SK-N-SH treated with all-trans-retinoic acid at 6 μM for 48 hours (cell line): Measurements from ENCODE around the gene RGS10.

Experiments used
- ATAC-seq: fragments of 200-7000 bp; cut with Tn5 transposase; 3 replicates; pipeline ENCODE4 v1.9.1; 2020; ENCODE audit warnings: mild to moderate bottlenecking, moderate library complexity
- ARNTL ChIP-seq: fragments of 450-650 bp; formaldehyde crosslinking; IDR thresholded peaks from 2 replicates; pipeline ENCODE4 v1.5.0; 2020; ENCODE audit warnings: low read depth, mild to moderate bottlenecking, moderate library complexity, borderline replicate concordance
- CSDC2 ChIP-seq: fragments of 250-450 bp; sonication (Bioruptor Pico); IDR thresholded peaks from 2 replicates; pipeline ENCODE4 v1.5.0; 2020; ENCODE audit warnings: mild to moderate bottlenecking, moderate library complexity
- ESRRG ChIP-seq: fragments of 250-450 bp; sonication (Bioruptor Pico); IDR thresholded peaks from 2 replicates; pipeline ENCODE4 v1.6.1; 2021; ENCODE audit warnings: mild to moderate bottlenecking
- GLIS3 ChIP-seq: fragments of 250-450 bp; sonication (Bioruptor Pico); IDR thresholded peaks from 2 replicates; pipeline ENCODE4 v1.5.0; 2020; ENCODE audit warnings: mild to moderate bottlenecking, moderate library complexity
- ISL1 ChIP-seq: fragments of 250-450 bp; sonication (Bioruptor Pico); IDR thresholded peaks from 2 replicates; pipeline ENCODE4 v2.1.2; 2022; ENCODE audit warnings: mild to moderate bottlenecking, moderate library complexity
- OSR1 ChIP-seq: fragments of 250-450 bp; sonication (Bioruptor Pico); IDR thresholded peaks from 2 replicates; pipeline ENCODE4 v1.8.0; 2022; ENCODE audit warnings: moderate library complexity, mild to moderate bottlenecking, inconsistent platforms
- PPARA ChIP-seq: fragments of 250-450 bp; sonication (Bioruptor Pico); IDR thresholded peaks from 2 replicates; pipeline ENCODE4 v1.5.0; 2020; ENCODE audit warnings: mild to moderate bottlenecking, borderline replicate concordance
- RARB ChIP-seq: fragments of 250-450 bp; sonication (Bioruptor Pico); IDR thresholded peaks from 2 replicates; pipeline ENCODE4 v1.8.0; 2021; ENCODE audit warnings: mild to moderate bottlenecking, moderate library complexity
- SNAI2 ChIP-seq: fragments of 250-450 bp; sonication (Bioruptor Pico); IDR thresholded peaks from 2 replicates; pipeline ENCODE4 v1.5.0; 2020; ENCODE audit warnings: mild to moderate bottlenecking, moderate library complexity
- TCF4 ChIP-seq: fragments of 250-450 bp; sonication (Bioruptor Pico); IDR thresholded peaks from 2 replicates; pipeline ENCODE4 v1.8.0; 2021; ENCODE audit warnings: mild to moderate bottlenecking, moderate library complexity, borderline replicate concordance
- TOX ChIP-seq: fragments of 250-450 bp; sonication (Bioruptor Pico); IDR thresholded peaks from 2 replicates; pipeline ENCODE4 v1.8.0; 2021; ENCODE audit warnings: mild to moderate bottlenecking, moderate library complexity, borderline replicate concordance
- ZC3H10 ChIP-seq: fragments of 250-450 bp; sonication (Bioruptor Pico); IDR thresholded peaks from 2 replicates; pipeline ENCODE4 v1.5.1; 2021; ENCODE audit warnings: mild to moderate bottlenecking, moderate library complexity
- ZFP3 ChIP-seq: fragments of 250-450 bp; sonication (Bioruptor Pico); IDR thresholded peaks from 2 replicates; pipeline ENCODE4 v1.5.0; 2020; ENCODE audit warnings: mild to moderate bottlenecking, moderate library complexity
- ZFP30 ChIP-seq: fragments of 450-650 bp; formaldehyde crosslinking; IDR thresholded peaks from 2 replicates; pipeline ENCODE4 v1.5.0; 2022; ENCODE audit warnings: mild to moderate bottlenecking, moderate library complexity
- ZNF565 ChIP-seq: fragments of 450-650 bp; formaldehyde crosslinking; conservative IDR thresholded peaks from 2 replicates; pipeline ENCODE4 v1.5.0; 2020; ENCODE audit warnings: low read depth, mild to moderate bottlenecking, moderate library complexity
- ZNF70 ChIP-seq: fragments of 450-650 bp; formaldehyde crosslinking; IDR thresholded peaks from 2 replicates; pipeline ENCODE4 v1.5.0; 2020; ENCODE audit warnings: mild to moderate bottlenecking, moderate library complexity
- ZNF8 ChIP-seq: fragments of 450-650 bp; formaldehyde crosslinking; IDR thresholded peaks from 2 replicates; pipeline ENCODE4 v1.5.0; 2020; ENCODE audit warnings: mild to moderate bottlenecking, moderate library complexity
- TF ChIP-seq, protein P1 (sequence below): fragments of 250-450 bp; sonication (Bioruptor Pico); IDR thresholded peaks from 2 replicates; pipeline ENCODE4 v1.5.1; 2020; ENCODE audit warnings: low read depth, mild to moderate bottlenecking, moderate library complexity
- TF ChIP-seq, protein P2 (sequence below): fragments of 250-450 bp; sonication (Bioruptor Pico); IDR thresholded peaks from 2 replicates; pipeline ENCODE4 v1.8.0; 2021; ENCODE audit warnings: low read depth, mild to moderate bottlenecking, moderate library complexity, borderline replicate concordance
- TF ChIP-seq, protein P3 (sequence below): fragments of 250-450 bp; sonication (Bioruptor Pico); IDR thresholded peaks from 2 replicates; pipeline ENCODE4 v1.8.0; 2020; ENCODE audit warnings: mild to moderate bottlenecking, moderate library complexity, borderline replicate concordance
- TF ChIP-seq, protein P4 (sequence below): fragments of 250-450 bp; sonication (Bioruptor Pico); IDR thresholded peaks from 2 replicates; pipeline ENCODE4 v1.5.0; 2020; ENCODE audit warnings: mild to moderate bottlenecking, moderate library complexity
- TF ChIP-seq, protein P5 (sequence below): fragments of 250-450 bp; sonication (Bioruptor Pico); IDR thresholded peaks from 2 replicates; pipeline ENCODE4 v1.5.1; 2021; ENCODE audit warnings: mild to moderate bottlenecking, moderate library complexity

RGS10 gene

DNA sequence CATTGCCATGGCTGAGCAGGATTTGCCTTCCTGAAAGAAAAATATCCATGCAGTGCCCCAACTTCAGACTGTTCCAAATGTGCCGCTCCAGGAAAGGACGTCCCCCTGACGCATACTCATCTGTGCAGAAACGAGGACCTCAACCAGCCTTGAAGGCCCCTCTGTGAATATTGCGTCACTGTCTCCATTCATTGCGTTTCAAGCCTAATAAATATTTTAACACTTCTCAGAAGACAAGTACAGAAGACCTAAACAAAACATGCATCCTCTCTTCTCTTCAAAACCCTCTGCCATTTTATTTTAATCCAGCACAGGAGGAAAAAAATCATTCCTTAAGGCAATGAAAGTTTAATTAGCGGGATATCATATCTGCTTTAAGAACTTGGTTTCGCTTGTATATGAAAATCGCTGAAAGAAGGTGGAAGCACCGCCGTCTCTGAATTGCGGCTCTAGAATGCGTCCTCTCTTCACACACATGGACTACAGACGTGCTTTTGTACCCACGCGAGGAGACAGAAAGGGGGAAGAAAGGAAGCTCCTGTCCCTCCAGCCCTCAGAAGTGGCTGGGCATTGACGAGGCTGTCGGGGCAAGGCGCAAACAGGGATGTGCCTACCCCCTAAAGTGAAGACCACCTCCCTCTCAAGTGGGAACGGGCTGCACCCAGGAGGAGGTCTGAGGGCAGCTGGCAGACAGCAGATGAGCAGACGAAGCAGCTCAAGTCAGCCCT is 36.8 kb downstream of the RGS10 start:
- no peak for ATAC-seq
- TF ChIP-seq ZNF565 (CRISPR knock-in tag) (no peak), ZNF8 (CRISPR knock-in tag) (no peak), CSDC2 (CRISPR knock-in tag) (no peak), ZFP3 (CRISPR knock-in tag) (no peak), TCF4 (CRISPR knock-in tag) (no peak), ZFP30 (CRISPR knock-in tag) (no peak), GLIS3 (CRISPR knock-in tag) (no peak), OSR1 (CRISPR knock-in tag) (no peak), ARNTL (CRISPR knock-in tag) (no peak), ZC3H10 (CRISPR knock-in tag) (no peak), PPARA (CRISPR knock-in tag) (no peak), TOX (CRISPR knock-in tag) (no peak), ISL1 (no peak)
- TF ChIP-seq, protein P1, sequence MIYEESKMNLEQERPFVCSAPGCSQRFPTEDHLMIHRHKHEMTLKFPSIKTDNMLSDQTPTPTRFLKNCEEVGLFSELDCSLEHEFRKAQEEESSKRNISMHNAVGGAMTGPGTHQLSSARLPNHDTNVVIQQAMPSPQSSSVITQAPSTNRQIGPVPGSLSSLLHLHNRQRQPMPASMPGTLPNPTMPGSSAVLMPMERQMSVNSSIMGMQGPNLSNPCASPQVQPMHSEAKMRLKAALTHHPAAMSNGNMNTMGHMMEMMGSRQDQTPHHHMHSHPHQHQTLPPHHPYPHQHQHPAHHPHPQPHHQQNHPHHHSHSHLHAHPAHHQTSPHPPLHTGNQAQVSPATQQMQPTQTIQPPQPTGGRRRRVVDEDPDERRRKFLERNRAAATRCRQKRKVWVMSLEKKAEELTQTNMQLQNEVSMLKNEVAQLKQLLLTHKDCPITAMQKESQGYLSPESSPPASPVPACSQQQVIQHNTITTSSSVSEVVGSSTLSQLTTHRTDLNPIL (CRISPR knock-in tag): no peak
- TF ChIP-seq, protein P2, sequence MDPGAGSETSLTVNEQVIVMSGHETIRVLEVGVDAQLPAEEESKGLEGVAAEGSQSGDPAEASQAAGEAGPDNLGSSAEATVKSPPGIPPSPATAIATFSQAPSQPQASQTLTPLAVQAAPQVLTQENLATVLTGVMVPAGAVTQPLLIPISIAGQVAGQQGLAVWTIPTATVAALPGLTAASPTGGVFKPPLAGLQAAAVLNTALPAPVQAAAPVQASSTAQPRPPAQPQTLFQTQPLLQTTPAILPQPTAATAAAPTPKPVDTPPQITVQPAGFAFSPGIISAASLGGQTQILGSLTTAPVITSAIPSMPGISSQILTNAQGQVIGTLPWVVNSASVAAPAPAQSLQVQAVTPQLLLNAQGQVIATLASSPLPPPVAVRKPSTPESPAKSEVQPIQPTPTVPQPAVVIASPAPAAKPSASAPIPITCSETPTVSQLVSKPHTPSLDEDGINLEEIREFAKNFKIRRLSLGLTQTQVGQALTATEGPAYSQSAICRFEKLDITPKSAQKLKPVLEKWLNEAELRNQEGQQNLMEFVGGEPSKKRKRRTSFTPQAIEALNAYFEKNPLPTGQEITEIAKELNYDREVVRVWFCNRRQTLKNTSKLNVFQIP (CRISPR knock-in tag): no peak
- TF ChIP-seq, protein P3, sequence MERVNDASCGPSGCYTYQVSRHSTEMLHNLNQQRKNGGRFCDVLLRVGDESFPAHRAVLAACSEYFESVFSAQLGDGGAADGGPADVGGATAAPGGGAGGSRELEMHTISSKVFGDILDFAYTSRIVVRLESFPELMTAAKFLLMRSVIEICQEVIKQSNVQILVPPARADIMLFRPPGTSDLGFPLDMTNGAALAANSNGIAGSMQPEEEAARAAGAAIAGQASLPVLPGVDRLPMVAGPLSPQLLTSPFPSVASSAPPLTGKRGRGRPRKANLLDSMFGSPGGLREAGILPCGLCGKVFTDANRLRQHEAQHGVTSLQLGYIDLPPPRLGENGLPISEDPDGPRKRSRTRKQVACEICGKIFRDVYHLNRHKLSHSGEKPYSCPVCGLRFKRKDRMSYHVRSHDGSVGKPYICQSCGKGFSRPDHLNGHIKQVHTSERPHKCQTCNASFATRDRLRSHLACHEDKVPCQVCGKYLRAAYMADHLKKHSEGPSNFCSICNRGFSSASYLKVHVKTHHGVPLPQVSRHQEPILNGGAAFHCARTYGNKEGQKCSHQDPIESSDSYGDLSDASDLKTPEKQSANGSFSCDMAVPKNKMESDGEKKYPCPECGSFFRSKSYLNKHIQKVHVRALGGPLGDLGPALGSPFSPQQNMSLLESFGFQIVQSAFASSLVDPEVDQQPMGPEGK (CRISPR knock-in tag): no peak
- TF ChIP-seq, protein P4, sequence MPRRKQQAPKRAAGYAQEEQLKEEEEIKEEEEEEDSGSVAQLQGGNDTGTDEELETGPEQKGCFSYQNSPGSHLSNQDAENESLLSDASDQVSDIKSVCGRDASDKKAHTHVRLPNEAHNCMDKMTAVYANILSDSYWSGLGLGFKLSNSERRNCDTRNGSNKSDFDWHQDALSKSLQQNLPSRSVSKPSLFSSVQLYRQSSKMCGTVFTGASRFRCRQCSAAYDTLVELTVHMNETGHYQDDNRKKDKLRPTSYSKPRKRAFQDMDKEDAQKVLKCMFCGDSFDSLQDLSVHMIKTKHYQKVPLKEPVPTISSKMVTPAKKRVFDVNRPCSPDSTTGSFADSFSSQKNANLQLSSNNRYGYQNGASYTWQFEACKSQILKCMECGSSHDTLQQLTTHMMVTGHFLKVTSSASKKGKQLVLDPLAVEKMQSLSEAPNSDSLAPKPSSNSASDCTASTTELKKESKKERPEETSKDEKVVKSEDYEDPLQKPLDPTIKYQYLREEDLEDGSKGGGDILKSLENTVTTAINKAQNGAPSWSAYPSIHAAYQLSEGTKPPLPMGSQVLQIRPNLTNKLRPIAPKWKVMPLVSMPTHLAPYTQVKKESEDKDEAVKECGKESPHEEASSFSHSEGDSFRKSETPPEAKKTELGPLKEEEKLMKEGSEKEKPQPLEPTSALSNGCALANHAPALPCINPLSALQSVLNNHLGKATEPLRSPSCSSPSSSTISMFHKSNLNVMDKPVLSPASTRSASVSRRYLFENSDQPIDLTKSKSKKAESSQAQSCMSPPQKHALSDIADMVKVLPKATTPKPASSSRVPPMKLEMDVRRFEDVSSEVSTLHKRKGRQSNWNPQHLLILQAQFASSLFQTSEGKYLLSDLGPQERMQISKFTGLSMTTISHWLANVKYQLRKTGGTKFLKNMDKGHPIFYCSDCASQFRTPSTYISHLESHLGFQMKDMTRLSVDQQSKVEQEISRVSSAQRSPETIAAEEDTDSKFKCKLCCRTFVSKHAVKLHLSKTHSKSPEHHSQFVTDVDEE (CRISPR knock-in tag): no peak

DNA sequence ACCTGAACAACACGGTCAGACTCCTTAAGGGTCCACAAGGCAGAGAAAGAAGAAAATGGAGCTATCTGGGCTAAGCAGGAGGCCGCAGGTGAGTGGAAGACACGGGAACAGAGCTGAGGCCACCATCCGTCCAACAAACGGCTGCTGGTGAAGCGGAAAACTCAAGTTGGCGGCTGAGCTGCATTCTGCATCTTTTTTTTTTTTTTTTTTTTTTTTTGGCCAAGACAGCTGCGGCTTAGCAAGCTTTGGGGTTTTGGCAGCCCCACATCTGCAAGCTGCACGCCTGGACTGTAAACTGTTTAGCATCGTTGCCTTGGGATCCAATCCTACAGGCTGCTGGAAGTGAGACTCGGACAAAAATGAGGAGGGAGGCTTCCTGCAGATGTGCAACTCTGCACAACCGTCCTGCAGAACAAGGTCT is 37.4 kb downstream of the RGS10 start:
- ATAC-seq: no peak
- no peak for TF ChIP-seq PPARA (CRISPR knock-in tag)
- no peak for TF ChIP-seq TCF4 (CRISPR knock-in tag)
- no peak for TF ChIP-seq ZNF8 (CRISPR knock-in tag)
- TF ChIP-seq OSR1 (CRISPR knock-in tag): no peak
- no peak for TF ChIP-seq ZFP30 (CRISPR knock-in tag)
- TF ChIP-seq SNAI2 (CRISPR knock-in tag): no peak

DNA sequence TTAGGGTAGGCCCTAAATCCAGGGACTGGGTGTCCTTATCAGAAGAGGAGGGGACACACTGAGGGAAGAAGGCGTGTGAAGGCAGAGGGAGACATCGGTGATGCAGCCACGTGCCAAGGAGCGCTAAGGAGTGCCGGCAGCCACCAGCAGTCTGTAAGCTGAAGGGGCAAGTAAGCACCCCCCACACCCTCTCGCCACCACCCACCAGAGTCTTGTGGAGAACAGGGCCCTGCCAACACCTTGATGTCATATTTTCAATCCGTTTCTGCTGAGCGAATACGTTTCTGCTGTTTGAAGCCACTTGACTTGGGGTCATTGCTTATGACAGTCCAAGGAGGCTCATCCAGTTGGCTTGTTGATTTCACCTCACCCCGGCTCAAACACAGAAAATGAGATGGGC is 37.9 kb downstream of the RGS10 start:
- no peak for ATAC-seq
- no peak for TF ChIP-seq TOX (CRISPR knock-in tag)
- no peak for TF ChIP-seq ZNF70
- TF ChIP-seq, protein P5, sequence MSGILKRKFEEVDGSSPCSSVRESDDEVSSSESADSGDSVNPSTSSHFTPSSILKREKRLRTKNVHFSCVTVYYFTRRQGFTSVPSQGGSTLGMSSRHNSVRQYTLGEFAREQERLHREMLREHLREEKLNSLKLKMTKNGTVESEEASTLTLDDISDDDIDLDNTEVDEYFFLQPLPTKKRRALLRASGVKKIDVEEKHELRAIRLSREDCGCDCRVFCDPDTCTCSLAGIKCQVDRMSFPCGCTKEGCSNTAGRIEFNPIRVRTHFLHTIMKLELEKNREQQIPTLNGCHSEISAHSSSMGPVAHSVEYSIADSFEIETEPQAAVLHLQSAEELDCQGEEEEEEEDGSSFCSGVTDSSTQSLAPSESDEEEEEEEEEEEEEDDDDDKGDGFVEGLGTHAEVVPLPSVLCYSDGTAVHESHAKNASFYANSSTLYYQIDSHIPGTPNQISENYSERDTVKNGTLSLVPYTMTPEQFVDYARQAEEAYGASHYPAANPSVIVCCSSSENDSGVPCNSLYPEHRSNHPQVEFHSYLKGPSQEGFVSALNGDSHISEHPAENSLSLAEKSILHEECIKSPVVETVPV (CRISPR knock-in tag): no peak
- TF ChIP-seq, protein P1 (CRISPR knock-in tag): no peak
- no peak for TF ChIP-seq ZC3H10 (CRISPR knock-in tag)
- no peak for TF ChIP-seq SNAI2 (CRISPR knock-in tag)
- TF ChIP-seq, protein P2 (CRISPR knock-in tag): no peak
- no peak for TF ChIP-seq TCF4 (CRISPR knock-in tag)
- TF ChIP-seq ESRRG (CRISPR knock-in tag): no peak
- no peak for TF ChIP-seq ZFP3 (CRISPR knock-in tag)
- no peak for TF ChIP-seq OSR1 (CRISPR knock-in tag)
- TF ChIP-seq RARB: no peak
- no peak for TF ChIP-seq ISL1
- no peak for TF ChIP-seq ZNF565 (CRISPR knock-in tag)
- TF ChIP-seq ZFP30 (CRISPR knock-in tag): no peak
- no peak for TF ChIP-seq ZNF8 (CRISPR knock-in tag)
- no peak for TF ChIP-seq CSDC2 (CRISPR knock-in tag)
- TF ChIP-seq PPARA (CRISPR knock-in tag): no peak
- no peak for TF ChIP-seq GLIS3 (CRISPR knock-in tag)
- TF ChIP-seq ARNTL (CRISPR knock-in tag): no peak
- TF ChIP-seq, all 23 proteins: peak for 0
